PC-3 (cell line): ENCODE measurements around the gene FKBP9.

Experiments
- CTCF ChIP-seq: fragments of 300-600 bp; sonication (generic); conservative IDR thresholded peaks from 2 replicates; pipeline ENCODE4 v1.5.1; 2017; ENCODE audit warnings: antibody characterized with exemption, low read depth, mild to moderate bottlenecking, low read length
- EZH2 ChIP-seq: fragments of 300-600 bp; sonication (generic); IDR thresholded peaks from one replicate; pipeline ENCODE4 v1.6.1; 2017; ENCODE audit warnings: antibody characterized with exemption, mild to moderate bottlenecking, low read length; ENCODE audit not compliant: unreplicated experiment
- EZH2phosphoT487 ChIP-seq: fragments of 300-600 bp; sonication (generic); IDR thresholded peaks from 2 replicates; pipeline ENCODE4 v1.6.1; 2018; ENCODE audit warnings: mild to moderate bottlenecking, antibody characterized with exemption, low read length, borderline replicate concordance

- no peak for TF ChIP-seq CTCF
- TF ChIP-seq EZH2phosphoT487 = no peak
- TF ChIP-seq EZH2 = no peak
Measured at GRCh38 chr7:32941681-32942414, 15.4 kb upstream of the FKBP9 start.
